Measurements from ENCODE around the gene E2F1. TPM values are rescaled to one million over a fixed set of nuclear protein-coding genes. Genes with fewer than 3 reads are reported as not detected.

Gene E2F1
- total and polyA plus RNA-seq, 10 donors, result 2.5 to 6.9 (median 5.0) TPM

DNA sequence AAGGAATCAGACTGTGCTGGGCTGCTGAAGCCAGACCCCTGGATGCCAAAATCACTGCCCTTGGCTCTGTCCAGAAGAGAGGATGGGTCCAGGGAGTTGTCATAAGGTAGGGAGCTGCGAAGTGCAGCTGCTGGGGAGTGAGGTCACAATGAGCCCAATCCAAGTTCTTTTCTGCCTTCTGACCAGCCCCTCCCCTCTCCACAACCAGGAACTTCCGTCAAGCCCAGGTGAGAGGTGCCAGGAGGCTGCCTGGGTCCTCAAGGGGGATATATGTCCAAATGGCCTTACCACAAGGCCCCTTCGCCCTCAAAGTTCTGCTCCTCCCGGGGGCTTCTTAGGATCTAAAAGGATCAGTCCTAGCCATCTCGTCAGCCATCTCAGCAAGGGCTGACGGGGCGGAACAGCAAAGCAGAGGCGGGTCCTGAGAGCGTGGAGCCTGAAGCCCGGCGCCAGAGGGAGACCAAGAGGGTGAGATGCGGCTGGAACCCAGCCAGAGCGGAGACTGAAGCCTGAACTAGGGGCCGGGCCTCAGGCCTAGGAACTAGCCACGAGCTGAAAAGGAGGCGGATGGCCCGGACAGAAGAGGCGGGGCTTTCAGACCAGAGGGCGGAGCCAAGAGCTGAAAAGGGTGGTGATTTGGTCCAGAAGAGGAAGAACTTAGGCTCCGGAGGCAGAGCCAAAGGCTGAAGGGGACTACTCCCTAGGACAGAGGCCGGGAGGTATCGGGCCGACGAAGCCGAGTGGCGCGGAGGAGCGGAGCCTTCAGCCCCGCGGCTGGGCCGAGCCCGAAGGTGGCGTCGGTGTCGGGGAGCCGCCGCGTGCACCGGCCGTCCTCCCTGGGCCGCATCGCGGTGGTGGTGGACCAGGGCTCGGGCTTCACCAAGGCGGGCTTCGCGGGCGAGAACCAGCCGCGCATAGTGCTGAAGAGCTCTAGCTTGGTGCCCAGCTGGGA, 19.6 kb downstream of the E2F1 start, which contains the start of gene ACTL10:
TSS of gene ACTL10 (plus strand) at position 651 of the 952 bp plus-strand sequence. CDS start 555 bp downstream, outside the sequence.
- peak within 1 kb of the TSS; percentile 59 to 89 (median 76) for H3K4me3 ChIP-seq
- TF ChIP-seq, protein P1, sequence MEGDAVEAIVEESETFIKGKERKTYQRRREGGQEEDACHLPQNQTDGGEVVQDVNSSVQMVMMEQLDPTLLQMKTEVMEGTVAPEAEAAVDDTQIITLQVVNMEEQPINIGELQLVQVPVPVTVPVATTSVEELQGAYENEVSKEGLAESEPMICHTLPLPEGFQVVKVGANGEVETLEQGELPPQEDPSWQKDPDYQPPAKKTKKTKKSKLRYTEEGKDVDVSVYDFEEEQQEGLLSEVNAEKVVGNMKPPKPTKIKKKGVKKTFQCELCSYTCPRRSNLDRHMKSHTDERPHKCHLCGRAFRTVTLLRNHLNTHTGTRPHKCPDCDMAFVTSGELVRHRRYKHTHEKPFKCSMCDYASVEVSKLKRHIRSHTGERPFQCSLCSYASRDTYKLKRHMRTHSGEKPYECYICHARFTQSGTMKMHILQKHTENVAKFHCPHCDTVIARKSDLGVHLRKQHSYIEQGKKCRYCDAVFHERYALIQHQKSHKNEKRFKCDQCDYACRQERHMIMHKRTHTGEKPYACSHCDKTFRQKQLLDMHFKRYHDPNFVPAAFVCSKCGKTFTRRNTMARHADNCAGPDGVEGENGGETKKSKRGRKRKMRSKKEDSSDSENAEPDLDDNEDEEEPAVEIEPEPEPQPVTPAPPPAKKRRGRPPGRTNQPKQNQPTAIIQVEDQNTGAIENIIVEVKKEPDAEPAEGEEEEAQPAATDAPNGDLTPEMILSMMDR (IDR thresholded peaks at IDR 0.05 in 8 of 11, conservative IDR thresholded peaks at IDR 0.05 in 3 of 11), result peak in 8 of 11 experiments; percentile 21 to 45 (median 36)
- TF ChIP-seq POLR2AphosphoS5 (IDR thresholded peaks at IDR 0.05) (peak; percentile 87 to 92 (median 88)), POLR2A (IDR thresholded peaks at IDR 0.05) (peak in 1 of 3 donors; percentile 88)
- peaks cover 0 to 31% (median 0%) of the 10 kb centered on the region in 6 donors for H3K36me3 ChIP-seq
- H3K4me1 ChIP-seq, result peaks cover 5 to 67% (median 45%) of the 10 kb centered on the region in 6 donors
- intact Hi-C loops (cut with DNase I; ENCODE audit: low total_unique reads), result no loop called here
- DNase-seq, result peak; percentile 97
- H3K9me3 ChIP-seq, result no peaks in the 10 kb centered on the region
- no peaks in the 10 kb centered on the region for H3K27me3 ChIP-seq (replicated peaks in 1 of 7)
- WGBS, 5 donors, result 2 to 19% (median 2%) methylated on average over 31 to 50 of the region's 50 CpGs
- peak within 1 kb of the TSS; percentile 80 to 94 (median 88) for H3K27ac ChIP-seq

DNA sequence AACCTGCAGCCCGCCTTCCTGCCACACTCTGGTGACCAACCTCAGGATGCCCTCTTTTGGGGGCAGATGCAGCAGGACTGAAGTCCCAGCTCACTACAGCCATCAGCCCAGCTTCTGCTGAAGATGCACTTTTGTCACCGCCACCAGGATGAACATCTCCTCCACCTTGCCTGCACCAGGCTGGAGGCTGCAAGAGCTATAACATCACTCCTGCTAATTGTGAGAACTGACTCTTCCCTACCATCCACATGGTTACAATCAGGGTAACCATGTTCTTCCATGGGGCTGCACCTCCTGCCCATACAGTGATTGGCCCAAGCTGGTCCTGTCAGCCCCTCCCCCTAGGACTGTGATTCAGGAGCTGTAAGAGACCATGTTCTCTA, 21.4 kb downstream of the E2F1 start:
- Histone ChIP-seq H3K36me3 (peaks cover 0 to 19% (median 2%) of the 10 kb centered on the region in 6 donors), H3K4me1 (peaks cover 5 to 67% (median 45%) of the 10 kb centered on the region in 6 donors), H3K27ac (peak overlapping the region in 5 of 8 donors; percentile 92 to 96 (median 93)), H3K9me3 (no peaks in the 10 kb centered on the region), H3K27me3 (replicated peaks in 1 of 7) (no peaks in the 10 kb centered on the region), H3K4me3 (no peak overlapping the region)
- WGBS, 5 donors, result 93 to 100% (median 95%) methylated on average over 2 of the region's 2 CpGs
- TF ChIP-seq, protein P1 (IDR thresholded peaks at IDR 0.05 in 8 of 11, conservative IDR thresholded peaks at IDR 0.05 in 3 of 11), result no peak
- TF ChIP-seq POLR2AphosphoS5 (IDR thresholded peaks at IDR 0.05), result no peak
- no peak for TF ChIP-seq POLR2A (IDR thresholded peaks at IDR 0.05)
- intact Hi-C loops (cut with DNase I; ENCODE audit: low total_unique reads), result no loop called here
- no peak for DNase-seq

GRCh38 chr20:33664085-33664761, 22.0 kb downstream of the E2F1 start:
- DNase-seq, result no peak
- Histone ChIP-seq H3K27me3 (replicated peaks in 1 of 7) (no peaks in the 10 kb centered on the region), H3K4me3 (peak overlapping the region; percentile 65 to 93 (median 71)), H3K36me3 (peaks cover 0 to 19% (median 4%) of the 10 kb centered on the region in 6 donors), H3K27ac (peak overlapping the region; percentile 88 to 96 (median 92)), H3K4me1 (peaks cover 5 to 66% (median 45%) of the 10 kb centered on the region in 6 donors), H3K9me3 (no peaks in the 10 kb centered on the region)
- intact Hi-C loops (cut with DNase I; ENCODE audit: low total_unique reads), result no loop called here
- WGBS, 5 donors, result 42 to 66% (median 53%) methylated on average over 7 to 9 of the region's 9 CpGs
- TF ChIP-seq, protein P1 (IDR thresholded peaks at IDR 0.05 in 8 of 11, conservative IDR thresholded peaks at IDR 0.05 in 3 of 11), result no peak
- no peak for TF ChIP-seq POLR2AphosphoS5 (IDR thresholded peaks at IDR 0.05)
- TF ChIP-seq POLR2A (IDR thresholded peaks at IDR 0.05), result no peak

All from spleen (tissue), 11 donors.